ENCODE measurements around the gene KRIT1. TPM values are rescaled to one million over a fixed set of nuclear protein-coding genes. Genes with fewer than 3 reads are reported as not detected.

KRIT1 gene
- total RNA-seq, 2 donors from 2014 or later = 58.4 to 150 TPM

DNA sequence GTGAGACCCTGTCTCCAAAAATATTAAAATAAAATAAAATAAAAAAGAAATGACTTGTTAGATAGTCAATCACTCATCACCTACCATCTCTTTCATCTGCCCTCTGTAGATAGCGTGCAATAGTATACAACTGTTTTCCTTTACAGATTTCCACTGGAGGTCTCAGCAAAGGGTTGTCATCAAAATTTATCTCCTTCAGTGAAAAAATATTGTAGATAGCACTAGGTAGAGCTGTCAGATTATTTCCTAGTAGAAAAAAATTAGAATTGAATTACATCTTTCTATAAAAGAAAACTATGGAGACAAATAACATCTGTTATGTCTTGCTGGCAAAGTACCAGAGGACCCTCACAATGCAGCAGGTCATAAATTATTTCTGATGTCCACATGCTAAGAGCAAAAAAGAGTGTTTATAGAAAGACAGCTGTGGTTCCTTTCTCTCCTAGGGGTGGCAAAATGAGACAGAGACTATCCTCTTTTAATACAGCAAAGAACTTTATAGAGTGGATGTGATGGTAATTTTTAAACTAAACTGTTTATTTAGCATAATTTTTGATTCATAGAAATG is 95.2 kb downstream of the KRIT1 start:
- intact Hi-C loops (cut with DNase I) = no loop called here
- ATAC-seq (no peak), DNase-seq (no peak)
- H3K9me3 ChIP-seq = no peaks in the 10 kb centered on the region
- H3K4me1 ChIP-seq = no peaks in the 10 kb centered on the region
- no peak overlapping the region for H3K4me3 ChIP-seq
- no peak overlapping the region for H3K27ac ChIP-seq
- no peak for TF ChIP-seq POLR2A (IDR thresholded peaks at IDR 0.05)
- TF ChIP-seq, protein P1, sequence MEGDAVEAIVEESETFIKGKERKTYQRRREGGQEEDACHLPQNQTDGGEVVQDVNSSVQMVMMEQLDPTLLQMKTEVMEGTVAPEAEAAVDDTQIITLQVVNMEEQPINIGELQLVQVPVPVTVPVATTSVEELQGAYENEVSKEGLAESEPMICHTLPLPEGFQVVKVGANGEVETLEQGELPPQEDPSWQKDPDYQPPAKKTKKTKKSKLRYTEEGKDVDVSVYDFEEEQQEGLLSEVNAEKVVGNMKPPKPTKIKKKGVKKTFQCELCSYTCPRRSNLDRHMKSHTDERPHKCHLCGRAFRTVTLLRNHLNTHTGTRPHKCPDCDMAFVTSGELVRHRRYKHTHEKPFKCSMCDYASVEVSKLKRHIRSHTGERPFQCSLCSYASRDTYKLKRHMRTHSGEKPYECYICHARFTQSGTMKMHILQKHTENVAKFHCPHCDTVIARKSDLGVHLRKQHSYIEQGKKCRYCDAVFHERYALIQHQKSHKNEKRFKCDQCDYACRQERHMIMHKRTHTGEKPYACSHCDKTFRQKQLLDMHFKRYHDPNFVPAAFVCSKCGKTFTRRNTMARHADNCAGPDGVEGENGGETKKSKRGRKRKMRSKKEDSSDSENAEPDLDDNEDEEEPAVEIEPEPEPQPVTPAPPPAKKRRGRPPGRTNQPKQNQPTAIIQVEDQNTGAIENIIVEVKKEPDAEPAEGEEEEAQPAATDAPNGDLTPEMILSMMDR (IDR thresholded peaks at IDR 0.05) = no peak
- 82 to 83% methylated on average over 1 of the region's 1 CpG for WGBS, 2 donors
- no peaks in the 10 kb centered on the region for H3K36me3 ChIP-seq (replicated peaks in 1 of 2; ENCODE audit: insufficient read depth in 1 of 2, low read depth in 2 of 2)
- H3K27me3 ChIP-seq = no peaks in the 10 kb centered on the region

DNA sequence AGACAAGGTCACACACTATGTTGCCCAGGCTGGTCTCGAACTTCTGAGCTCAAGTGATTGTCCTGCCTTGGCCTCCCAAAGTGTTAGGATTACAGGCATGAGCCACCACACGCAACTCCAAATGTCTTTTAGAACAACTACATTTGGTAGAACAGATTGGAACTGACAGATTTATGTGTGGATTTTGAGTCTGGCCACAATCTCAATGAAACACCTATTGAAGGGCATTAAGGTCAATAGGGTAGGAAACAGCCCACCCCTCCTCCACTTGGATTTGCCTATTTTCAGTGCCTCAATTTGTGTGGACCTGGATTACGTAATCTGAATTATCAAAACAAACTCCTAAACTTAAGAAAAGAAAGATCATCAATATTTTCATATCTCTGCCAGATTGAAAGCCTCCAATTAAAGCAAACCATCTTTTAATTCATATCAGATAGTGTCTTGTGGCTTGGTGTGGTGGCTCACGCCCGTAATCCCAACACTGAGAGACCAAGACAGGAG is 95.9 kb downstream of the KRIT1 start:
- no peak for ATAC-seq
- 84 to 85% methylated on average over 5 of the region's 5 CpGs for WGBS, 2 donors
- intact Hi-C loops (cut with DNase I) = no loop called here

More for the DNA sequence above, 95.9 kb downstream of the KRIT1 start:
- no peaks in the 10 kb centered on the region for H3K36me3 ChIP-seq (replicated peaks in 1 of 2; ENCODE audit: insufficient read depth in 1 of 2, low read depth in 2 of 2)
- H3K4me3 ChIP-seq = no peak overlapping the region
- no peak overlapping the region for H3K27ac ChIP-seq
- no peak for DNase-seq
- H3K4me1 ChIP-seq = no peaks in the 10 kb centered on the region
- H3K9me3 ChIP-seq = no peaks in the 10 kb centered on the region
- no peak for TF ChIP-seq POLR2A (IDR thresholded peaks at IDR 0.05)
- TF ChIP-seq, protein P1 (IDR thresholded peaks at IDR 0.05) = no peak
- no peaks in the 10 kb centered on the region for H3K27me3 ChIP-seq

Small RNAs within 50 kb of the gene (microRNA-seq; reads per million reads assigned to microRNA genes)
- 0 reads per million in 2 donors for gene MIR1285-1 (ENCODE audit: borderline number of aligned reads in 2 of 2, borderline replicate concordance in 2 of 2)

Small RNAs within 50 kb of the gene (small RNA-seq; reads per million reads assigned to genes)
- gene MIR1285-1 = not detected
- gene RF00019 = not detected

Other genes with a start within 250 kb of the KRIT1 start
- gene CYP51A1, start 111.4 kb downstream of the KRIT1 start, total RNA-seq = 10 to 100 TPM; 32.9 to 35.9 TPM
- gene LRRD1, start 66.8 kb downstream of the KRIT1 start, total RNA-seq = not detected
- gene ANKIB1, start 60 bp upstream of the KRIT1 start, total RNA-seq = 10 to 100 TPM; 20.1 to 33.2 TPM
- 10 to 100 TPM; 32.3 to 38.4 TPM for gene GATAD1, start 201.6 kb upstream of the KRIT1 start, total RNA-seq
- gene ERVW-1, start 232.0 kb upstream of the KRIT1 start, total RNA-seq = not detected